ENCODE data around the gene ZNF624. TPM values are rescaled to one million over a fixed set of nuclear protein-coding genes. Genes with fewer than 3 reads are reported as not detected.
"Not testable (repeated sequence)": the region's sequence is repeated elsewhere in the genome, so short reads cannot be mapped to it uniquely, and the experiment has no call there.

The ZNF624 gene
- total RNA-seq, 2 experiments from 2014 or later, result 3.5 to 5.8 TPM

GRCh38 chr17:16676676-16677268, 23.1 kb upstream of the ZNF624 start:
- ChIA-PET CTCF (ENCODE audit: unreplicated experiment) (no interaction called here), POLR2A (no interaction called here)
- H4K20me1 ChIP-seq (ENCODE audit: insufficient read depth, low read length), result no peaks in the 10 kb centered on the region
- no peaks in the 10 kb centered on the region for H3K36me3 ChIP-seq (ENCODE audit: insufficient read depth, low read length)
- DNase-seq (ENCODE audit: low spot score), result no peak
- no peak overlapping the region for H3K4me3 ChIP-seq (ENCODE audit: low read depth, low read length, poor library complexity, severe bottlenecking)
- H3K4me2 ChIP-seq (ENCODE audit: low read length), result no peak overlapping the region
- H3K4me1 ChIP-seq (ENCODE audit: insufficient read depth, low read length, poor library complexity, severe bottlenecking), result no peaks in the 10 kb centered on the region
- no peak overlapping the region for H3K27ac ChIP-seq (ENCODE audit: low read depth, low read length, poor library complexity, severe bottlenecking)
- BruUV-seq (replicated peaks), result no TSS peak
- no peak for TF ChIP-seq EZH2phosphoT487 (IDR thresholded peaks at IDR 0.05; ENCODE audit: borderline replicate concordance, low read depth, low read length)
- no peak for TF ChIP-seq CTCF (conservative IDR thresholded peaks at IDR 0.05; ENCODE audit: low read length)
- H3K9me3 ChIP-seq (ENCODE audit: low read length), result no peaks in the 10 kb centered on the region
- no peaks in the 10 kb centered on the region for H3K9me2 ChIP-seq (ENCODE audit: insufficient read depth, low read length)
- intact Hi-C loops (cut with micrococcal nuclease; ENCODE audit: unreplicated experiment), result no loop called here
- no peak overlapping the region for H2AFZ ChIP-seq (ENCODE audit: low read length)
- no peaks in the 10 kb centered on the region for H3K79me2 ChIP-seq (ENCODE audit: insufficient read depth, low read depth, low read length)

DNA sequence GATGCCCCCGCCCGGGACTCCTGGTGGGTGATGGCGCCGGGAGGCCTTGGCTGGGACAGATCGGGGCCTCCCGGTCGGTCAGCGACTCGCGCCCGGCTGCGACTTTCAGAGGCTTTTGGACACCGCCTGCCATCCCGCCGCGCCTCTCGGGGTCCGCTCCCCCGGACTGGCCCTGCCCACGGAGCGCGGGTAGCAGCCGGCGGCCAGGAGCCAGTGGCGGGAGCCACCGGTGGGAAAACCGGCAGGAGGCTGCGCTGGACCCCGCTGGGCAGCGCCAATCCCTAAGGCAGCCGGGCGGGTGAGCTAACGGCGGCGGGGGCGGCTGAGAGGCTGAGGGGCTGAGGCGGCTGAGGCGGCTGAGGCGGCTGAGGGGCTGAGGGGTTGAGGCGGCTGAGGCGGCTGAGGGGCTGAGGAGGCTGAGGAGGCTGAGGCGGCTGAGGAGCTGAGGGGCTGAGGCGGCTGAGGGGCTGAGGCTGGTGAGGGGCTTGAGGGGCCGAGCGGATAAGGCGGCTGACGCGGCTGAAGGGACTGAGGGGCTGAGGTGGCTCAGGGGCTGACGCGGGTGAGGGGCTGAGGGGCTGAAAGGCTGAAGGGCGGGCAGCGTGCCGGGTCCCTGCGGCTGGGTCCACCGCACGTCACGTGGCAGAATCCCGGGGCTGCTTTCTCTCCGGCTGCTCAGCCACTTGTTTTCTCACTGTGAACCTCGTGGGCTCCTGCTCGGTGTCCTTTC, 13.4 kb upstream of the ZNF624 start:
- H3K4me2 ChIP-seq (ENCODE audit: low read length); CTCF ChIA-PET (ENCODE audit: unreplicated experiment); POLR2A ChIA-PET: not testable (repeated sequence)

DNA sequence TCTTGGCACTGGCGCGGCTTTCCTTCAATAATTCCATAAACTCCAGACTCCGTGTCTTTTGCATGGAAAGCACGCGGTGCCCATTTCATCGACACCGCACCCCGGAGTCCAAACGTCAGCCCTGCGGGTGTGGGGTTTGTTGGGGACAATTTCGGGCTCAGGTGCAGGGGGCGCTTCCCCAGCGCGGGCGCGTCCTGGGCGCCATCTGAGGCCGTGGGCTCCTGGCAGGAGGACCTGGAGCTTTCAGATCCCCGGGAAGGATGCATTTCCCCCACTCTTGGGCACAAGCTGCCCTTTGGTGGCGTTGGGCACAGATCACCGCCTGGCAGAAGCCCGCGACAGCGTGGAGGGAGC, 12.9 kb upstream of the ZNF624 start:
- H3K4me1 ChIP-seq (ENCODE audit: insufficient read depth, low read length, poor library complexity, severe bottlenecking); H3K4me3 ChIP-seq (ENCODE audit: low read depth, low read length, poor library complexity, severe bottlenecking); BruUV-seq (replicated peaks); H3K4me2 ChIP-seq (ENCODE audit: low read length); H4K20me1 ChIP-seq (ENCODE audit: insufficient read depth, low read length); CTCF ChIA-PET (ENCODE audit: unreplicated experiment); H3K27ac ChIP-seq (ENCODE audit: low read depth, low read length, poor library complexity, severe bottlenecking); POLR2A ChIA-PET; H3K36me3 ChIP-seq (ENCODE audit: insufficient read depth, low read length); intact Hi-C loops (cut with micrococcal nuclease; ENCODE audit: unreplicated experiment); H3K9me2 ChIP-seq (ENCODE audit: insufficient read depth, low read length); DNase-seq (ENCODE audit: low spot score); H2AFZ ChIP-seq (ENCODE audit: low read length); H3K9me3 ChIP-seq (ENCODE audit: low read length); H3K79me2 ChIP-seq (ENCODE audit: insufficient read depth, low read depth, low read length): not testable (repeated sequence)

More for the DNA sequence above, 13.4 kb upstream of the ZNF624 start:
- H3K9me3 ChIP-seq (ENCODE audit: low read length); H3K9me2 ChIP-seq (ENCODE audit: insufficient read depth, low read length); H3K27ac ChIP-seq (ENCODE audit: low read depth, low read length, poor library complexity, severe bottlenecking); H3K4me3 ChIP-seq (ENCODE audit: low read depth, low read length, poor library complexity, severe bottlenecking); intact Hi-C loops (cut with micrococcal nuclease; ENCODE audit: unreplicated experiment); H3K36me3 ChIP-seq (ENCODE audit: insufficient read depth, low read length); H3K4me1 ChIP-seq (ENCODE audit: insufficient read depth, low read length, poor library complexity, severe bottlenecking); BruUV-seq (replicated peaks); DNase-seq (ENCODE audit: low spot score); H4K20me1 ChIP-seq (ENCODE audit: insufficient read depth, low read length); H2AFZ ChIP-seq (ENCODE audit: low read length); H3K79me2 ChIP-seq (ENCODE audit: insufficient read depth, low read depth, low read length): not testable (repeated sequence)

Measured in OCI-LY7 (cell line).